Activated naive CD4-positive, alpha-beta T cell treated with anti-CD3 and anti-CD28 coated beads, Interleukin-2, amount 50 U/mL, for 24 hours (primary cell): Measurements from ENCODE around the gene FIBCD1.

Experiments used
- H3K27ac Mint-ChIP-seq: one replicate; pipeline ENCODE4 v1.8.0; 2021; ENCODE audit warnings: mild to moderate bottlenecking, mixed read lengths
- H3K27me3 Mint-ChIP-seq: one replicate; pipeline ENCODE4 v1.8.0; 2021; ENCODE audit warnings: mixed read lengths
- H3K36me3 Mint-ChIP-seq: one replicate; pipeline ENCODE4 v1.8.0; 2021; ENCODE audit warnings: mixed read lengths
- H3K4me1 Mint-ChIP-seq: one replicate; pipeline ENCODE4 v1.8.0; 2021; ENCODE audit warnings: mixed read lengths
- H3K4me3 Mint-ChIP-seq: one replicate; pipeline ENCODE4 v1.8.0; 2021; ENCODE audit warnings: mild to moderate bottlenecking, mixed read lengths
- H3K9me3 Mint-ChIP-seq: one replicate; pipeline ENCODE4 v1.8.0; 2021; ENCODE audit warnings: mixed read lengths

The FIBCD1 gene

GRCh38 chr9:130882696-130883225 is 56.3 kb downstream of the FIBCD1 start:
- Mint-ChIP-seq H3K4me1 (no peaks in the 10 kb centered on the region), H3K27me3 (no peaks in the 10 kb centered on the region), H3K36me3 (peaks cover 9% of the 10 kb centered on the region), H3K27ac (no peak overlapping the region), H3K4me3 (no peak overlapping the region), H3K9me3 (no peaks in the 10 kb centered on the region)

- Mint-ChIP-seq H3K9me3 (no peaks in the 10 kb centered on the region), H3K27me3 (no peaks in the 10 kb centered on the region), H3K36me3 (peaks cover 8% of the 10 kb centered on the region), H3K27ac (no peak overlapping the region), H3K4me1 (no peaks in the 10 kb centered on the region), H3K4me3 (no peak overlapping the region)
Observed at GRCh38 chr9:130881516-130881915, 57.5 kb downstream of the FIBCD1 start.

- no peaks in the 10 kb centered on the region for H3K27me3 Mint-ChIP-seq
- peaks cover 6% of the 10 kb centered on the region for H3K36me3 Mint-ChIP-seq
- no peaks in the 10 kb centered on the region for H3K4me1 Mint-ChIP-seq
- no peak overlapping the region for H3K4me3 Mint-ChIP-seq
- H3K9me3 Mint-ChIP-seq: no peaks in the 10 kb centered on the region
- H3K27ac Mint-ChIP-seq: no peak overlapping the region
Observed at GRCh38 chr9:130880599-130881220, 58.3 kb downstream of the FIBCD1 start.

- Mint-ChIP-seq H3K9me3 (no peaks in the 10 kb centered on the region), H3K27ac (no peak overlapping the region), H3K4me1 (no peaks in the 10 kb centered on the region), H3K27me3 (no peaks in the 10 kb centered on the region), H3K36me3 (peaks cover 6% of the 10 kb centered on the region), H3K4me3 (no peak overlapping the region)
Observed at GRCh38 chr9:130879863-130880411, 59.1 kb downstream of the FIBCD1 start.

- Mint-ChIP-seq H3K9me3 (no peaks in the 10 kb centered on the region), H3K4me1 (no peaks in the 10 kb centered on the region), H3K27me3 (no peaks in the 10 kb centered on the region), H3K27ac (no peak overlapping the region), H3K36me3 (peaks cover 8% of the 10 kb centered on the region), H3K4me3 (no peak overlapping the region)
Observed at GRCh38 chr9:130878295-130878694, 60.8 kb downstream of the FIBCD1 start.

- H3K27ac Mint-ChIP-seq: no peak overlapping the region
- no peaks in the 10 kb centered on the region for H3K27me3 Mint-ChIP-seq
- H3K36me3 Mint-ChIP-seq: peaks cover 8% of the 10 kb centered on the region
- H3K9me3 Mint-ChIP-seq: no peaks in the 10 kb centered on the region
- no peak overlapping the region for H3K4me3 Mint-ChIP-seq
- H3K4me1 Mint-ChIP-seq: no peaks in the 10 kb centered on the region
Observed at GRCh38 chr9:130877300-130877699, 61.7 kb downstream of the FIBCD1 start.

- no peaks in the 10 kb centered on the region for H3K9me3 Mint-ChIP-seq
- H3K36me3 Mint-ChIP-seq: peaks cover 11% of the 10 kb centered on the region
- H3K27me3 Mint-ChIP-seq: no peaks in the 10 kb centered on the region
- H3K27ac Mint-ChIP-seq: no peak overlapping the region
- no peaks in the 10 kb centered on the region for H3K4me1 Mint-ChIP-seq
- H3K4me3 Mint-ChIP-seq: no peak overlapping the region
Observed at GRCh38 chr9:130874783-130875182, 64.3 kb downstream of the FIBCD1 start.

GRCh38 chr9:130873966-130874365 is 65.1 kb downstream of the FIBCD1 start:
- H3K27me3 Mint-ChIP-seq: no peaks in the 10 kb centered on the region

GRCh38 chr9:130872912-130873503 is 66.0 kb downstream of the FIBCD1 start:
- no peak overlapping the region for H3K4me3 Mint-ChIP-seq
- H3K4me1 Mint-ChIP-seq: no peaks in the 10 kb centered on the region
- no peak overlapping the region for H3K27ac Mint-ChIP-seq
- no peaks in the 10 kb centered on the region for H3K9me3 Mint-ChIP-seq
- no peaks in the 10 kb centered on the region for H3K27me3 Mint-ChIP-seq
- H3K36me3 Mint-ChIP-seq: peaks cover 11% of the 10 kb centered on the region

More at GRCh38 chr9:130873966-130874365, 65.1 kb downstream of the FIBCD1 start:
- peaks cover 11% of the 10 kb centered on the region for H3K36me3 Mint-ChIP-seq
- H3K4me3 Mint-ChIP-seq: no peak overlapping the region
- no peaks in the 10 kb centered on the region for H3K4me1 Mint-ChIP-seq
- H3K9me3 Mint-ChIP-seq: no peaks in the 10 kb centered on the region
- H3K27ac Mint-ChIP-seq: no peak overlapping the region

GRCh38 chr9:130872508-130872907 is 66.5 kb downstream of the FIBCD1 start:
- no peak overlapping the region for H3K27ac Mint-ChIP-seq
- H3K9me3 Mint-ChIP-seq: no peaks in the 10 kb centered on the region
- no peaks in the 10 kb centered on the region for H3K27me3 Mint-ChIP-seq
- H3K4me1 Mint-ChIP-seq: no peaks in the 10 kb centered on the region
- no peak overlapping the region for H3K4me3 Mint-ChIP-seq
- peaks cover 11% of the 10 kb centered on the region for H3K36me3 Mint-ChIP-seq

GRCh38 chr9:130872093-130872492 is 67.0 kb downstream of the FIBCD1 start:
- Mint-ChIP-seq H3K4me1 (no peaks in the 10 kb centered on the region), H3K36me3 (peaks cover 11% of the 10 kb centered on the region), H3K27ac (no peak overlapping the region)

GRCh38 chr9:130871395-130872062 is 67.5 kb downstream of the FIBCD1 start:
- no peak overlapping the region for H3K4me3 Mint-ChIP-seq
- H3K27ac Mint-ChIP-seq: no peak overlapping the region

More at GRCh38 chr9:130872093-130872492, 67.0 kb downstream of the FIBCD1 start:
- Mint-ChIP-seq H3K9me3 (no peaks in the 10 kb centered on the region), H3K4me3 (no peak overlapping the region), H3K27me3 (no peaks in the 10 kb centered on the region)

GRCh38 chr9:130870491-130871381 is 68.3 kb downstream of the FIBCD1 start:
- no peaks in the 10 kb centered on the region for H3K27me3 Mint-ChIP-seq
- no peak overlapping the region for H3K4me3 Mint-ChIP-seq
- H3K27ac Mint-ChIP-seq: no peak overlapping the region

More at GRCh38 chr9:130871395-130872062, 67.5 kb downstream of the FIBCD1 start:
- Mint-ChIP-seq H3K36me3 (peaks cover 11% of the 10 kb centered on the region), H3K27me3 (no peaks in the 10 kb centered on the region), H3K9me3 (no peaks in the 10 kb centered on the region), H3K4me1 (peaks cover under 1% of the 10 kb centered on the region)

GRCh38 chr9:130869250-130869649 is 69.8 kb downstream of the FIBCD1 start:
- Mint-ChIP-seq H3K27ac (no peak overlapping the region), H3K36me3 (peaks cover 7% of the 10 kb centered on the region), H3K4me1 (peaks cover 5% of the 10 kb centered on the region), H3K9me3 (no peaks in the 10 kb centered on the region), H3K27me3 (no peaks in the 10 kb centered on the region), H3K4me3 (no peak overlapping the region)

More at GRCh38 chr9:130870491-130871381, 68.3 kb downstream of the FIBCD1 start:
- H3K36me3 Mint-ChIP-seq: peaks cover 9% of the 10 kb centered on the region
- H3K9me3 Mint-ChIP-seq: no peaks in the 10 kb centered on the region
- H3K4me1 Mint-ChIP-seq: peaks cover 5% of the 10 kb centered on the region

GRCh38 chr9:130868230-130868629 is 70.8 kb downstream of the FIBCD1 start:
- peaks cover 5% of the 10 kb centered on the region for H3K4me1 Mint-ChIP-seq
- H3K27ac Mint-ChIP-seq: no peak overlapping the region
- no peak overlapping the region for H3K4me3 Mint-ChIP-seq
- peaks cover 4% of the 10 kb centered on the region for H3K36me3 Mint-ChIP-seq
- H3K27me3 Mint-ChIP-seq: no peaks in the 10 kb centered on the region
- H3K9me3 Mint-ChIP-seq: no peaks in the 10 kb centered on the region
